ENCODE results near the gene FER. TPM values are rescaled to one million over a fixed set of nuclear protein-coding genes. Genes with fewer than 3 reads are reported as not detected.

FER gene
- total and polyA plus RNA-seq, 9 of the 15 experiments (the other 6 are each of a cell fraction or from before 2014, with no cell fraction given) = 6.7 to 18.2 (median 8.9) TPM

- TF ChIP-seq, protein P1, sequence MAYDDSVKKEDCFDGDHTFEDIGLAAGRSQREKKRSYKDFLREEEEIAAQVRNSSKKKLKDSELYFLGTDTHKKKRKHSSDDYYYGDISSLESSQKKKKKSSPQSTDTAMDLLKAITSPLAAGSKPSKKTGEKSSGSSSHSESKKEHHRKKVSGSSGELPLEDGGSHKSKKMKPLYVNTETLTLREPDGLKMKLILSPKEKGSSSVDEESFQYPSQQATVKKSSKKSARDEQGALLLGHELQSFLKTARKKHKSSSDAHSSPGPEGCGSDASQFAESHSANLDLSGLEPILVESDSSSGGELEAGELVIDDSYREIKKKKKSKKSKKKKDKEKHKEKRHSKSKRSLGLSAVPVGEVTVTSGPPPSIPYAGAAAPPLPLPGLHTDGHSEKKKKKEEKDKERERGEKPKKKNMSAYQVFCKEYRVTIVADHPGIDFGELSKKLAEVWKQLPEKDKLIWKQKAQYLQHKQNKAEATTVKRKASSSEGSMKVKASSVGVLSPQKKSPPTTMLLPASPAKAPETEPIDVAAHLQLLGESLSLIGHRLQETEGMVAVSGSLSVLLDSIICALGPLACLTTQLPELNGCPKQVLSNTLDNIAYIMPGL (CRISPR knock-in tag; IDR thresholded peaks at IDR 0.05) = peak; percentile 75; the same call in 1 of the 2 replicates
- TF ChIP-seq ATF3 (IDR thresholded peaks at IDR 0.05) (no peak), ATF3 (CRISPR knock-in tag; conservative IDR thresholded peaks at IDR 0.05) (no peak), BHLHE40 (IDR thresholded peaks at IDR 0.05; ENCODE audit: low read length) (peak; percentile 52; the same call in 1 of the 2 replicates), ARID4B (CRISPR knock-in tag; IDR thresholded peaks at IDR 0.05) (peak; percentile 12; the same call in 1 of the 2 replicates), NONO (IDR thresholded peaks at IDR 0.05; ENCODE audit: low read depth in 2 of 2, low read length in 1 of 2) (peak; percentile 55 to 88; a peak in 3 of 4 replicates), GTF2F1 (IDR thresholded peaks at IDR 0.05; ENCODE audit: low read depth, low read length) (peak; percentile 62; the same call in 1 of the 2 replicates), HDAC2 (IDR thresholded peaks at IDR 0.05) (peak; percentile 31), NFIC (IDR thresholded peaks at IDR 0.05) (peak; percentile 62), ARID1B (IDR thresholded peaks at IDR 0.05) (peak; percentile 43), NR2C1 (IDR thresholded peaks at IDR 0.05) (no peak), NR2C1 (tag; IDR thresholded peaks at IDR 0.05) (peak; percentile 11; the same call in 1 of the 2 replicates), GATAD2A (IDR thresholded peaks at IDR 0.05) (no peak), SMARCA4 (IDR thresholded peaks at IDR 0.05) (peak; percentile 34; the same call in 1 of the 2 replicates), NR2C2 (CRISPR knock-in tag; IDR thresholded peaks at IDR 0.05) (no peak), NR2C2 (tag; IDR thresholded peaks at IDR 0.05) (peak; percentile 64), SMAD4 (CRISPR knock-in tag; conservative IDR thresholded peaks at IDR 0.05) (peak; percentile 66), SMAD3 (CRISPR knock-in tag; conservative IDR thresholded peaks at IDR 0.05) (peak; percentile 16; the same call in 1 of the 2 replicates), MEIS2 (IDR thresholded peaks at IDR 0.05; ENCODE audit: partially characterized antibody) (peak; percentile 50)
- TF ChIP-seq, protein P2, sequence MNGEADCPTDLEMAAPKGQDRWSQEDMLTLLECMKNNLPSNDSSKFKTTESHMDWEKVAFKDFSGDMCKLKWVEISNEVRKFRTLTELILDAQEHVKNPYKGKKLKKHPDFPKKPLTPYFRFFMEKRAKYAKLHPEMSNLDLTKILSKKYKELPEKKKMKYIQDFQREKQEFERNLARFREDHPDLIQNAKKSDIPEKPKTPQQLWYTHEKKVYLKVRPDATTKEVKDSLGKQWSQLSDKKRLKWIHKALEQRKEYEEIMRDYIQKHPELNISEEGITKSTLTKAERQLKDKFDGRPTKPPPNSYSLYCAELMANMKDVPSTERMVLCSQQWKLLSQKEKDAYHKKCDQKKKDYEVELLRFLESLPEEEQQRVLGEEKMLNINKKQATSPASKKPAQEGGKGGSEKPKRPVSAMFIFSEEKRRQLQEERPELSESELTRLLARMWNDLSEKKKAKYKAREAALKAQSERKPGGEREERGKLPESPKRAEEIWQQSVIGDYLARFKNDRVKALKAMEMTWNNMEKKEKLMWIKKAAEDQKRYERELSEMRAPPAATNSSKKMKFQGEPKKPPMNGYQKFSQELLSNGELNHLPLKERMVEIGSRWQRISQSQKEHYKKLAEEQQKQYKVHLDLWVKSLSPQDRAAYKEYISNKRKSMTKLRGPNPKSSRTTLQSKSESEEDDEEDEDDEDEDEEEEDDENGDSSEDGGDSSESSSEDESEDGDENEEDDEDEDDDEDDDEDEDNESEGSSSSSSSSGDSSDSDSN (IDR thresholded peaks at IDR 0.05; ENCODE audit: borderline replicate concordance in 1 of 2, low read depth in 2 of 2, low read length in 2 of 2) = peak; percentile 96 to 98
These were observed 867 bp downstream of the FER start (continued) for GRCh38 chr5:108748401-108749127.
